ENCODE results near the gene DPP10. TPM values are rescaled to one million over a fixed set of nuclear protein-coding genes. Genes with fewer than 3 reads are reported as not detected.

Gene DPP10
- total RNA-seq, 2 experiments from 2014 or later = not detected

- no peak for DNase-seq
- no peaks in the 10 kb centered on the region for H3K4me1 Mint-ChIP-seq
- ATAC-seq (ENCODE audit: low read depth) = no peak
- no peaks in the 10 kb centered on the region for H3K9me3 Mint-ChIP-seq
- H3K4me3 Mint-ChIP-seq = no peak overlapping the region
- no peak overlapping the region for H3K27ac Mint-ChIP-seq
- H3K27me3 Mint-ChIP-seq = no peaks in the 10 kb centered on the region
- H3K36me3 Mint-ChIP-seq = no peaks in the 10 kb centered on the region
- POLR2A ChIA-PET = no interaction called here
Measured at GRCh38 chr2:114577657-114578056, 135.2 kb downstream of the DPP10 start.

GRCh38 chr2:114579542-114579941 lies 137.1 kb downstream of the DPP10 start:
- Mint-ChIP-seq H3K27me3 (no peaks in the 10 kb centered on the region), H3K4me1 (no peaks in the 10 kb centered on the region), H3K4me3 (no peak overlapping the region), H3K27ac (no peak overlapping the region), H3K9me3 (no peaks in the 10 kb centered on the region), H3K36me3 (no peaks in the 10 kb centered on the region)
- POLR2A ChIA-PET = no interaction called here
- ATAC-seq (ENCODE audit: low read depth) (no peak), DNase-seq (no peak)

- no peak for ATAC-seq (ENCODE audit: low read depth)
- Mint-ChIP-seq H3K4me3 (no peak overlapping the region), H3K36me3 (no peaks in the 10 kb centered on the region), H3K4me1 (no peaks in the 10 kb centered on the region), H3K27ac (no peak overlapping the region), H3K9me3 (no peaks in the 10 kb centered on the region), H3K27me3 (no peaks in the 10 kb centered on the region)
- no peak for DNase-seq
- POLR2A ChIA-PET = no interaction called here
Measured at GRCh38 chr2:114580691-114581090, 138.2 kb downstream of the DPP10 start.

- Mint-ChIP-seq H3K4me1 (no peaks in the 10 kb centered on the region), H3K9me3 (no peaks in the 10 kb centered on the region), H3K4me3 (no peak overlapping the region), H3K36me3 (no peaks in the 10 kb centered on the region), H3K27ac (no peak overlapping the region), H3K27me3 (no peaks in the 10 kb centered on the region)
- POLR2A ChIA-PET = no interaction called here
- DNase-seq (no peak), ATAC-seq (ENCODE audit: low read depth) (no peak)
Measured at GRCh38 chr2:114598329-114598728, 155.9 kb downstream of the DPP10 start.

- Mint-ChIP-seq H3K4me3 (no peak overlapping the region), H3K27ac (no peak overlapping the region), H3K9me3 (no peaks in the 10 kb centered on the region), H3K27me3 (no peaks in the 10 kb centered on the region), H3K36me3 (no peaks in the 10 kb centered on the region), H3K4me1 (no peaks in the 10 kb centered on the region)
- no peak for ATAC-seq (ENCODE audit: low read depth)
- DNase-seq = no peak
- POLR2A ChIA-PET = no interaction called here
Measured at GRCh38 chr2:114609203-114609602, 166.8 kb downstream of the DPP10 start.

GRCh38 chr2:114609801-114610200 lies 167.4 kb downstream of the DPP10 start:
- Mint-ChIP-seq H3K36me3 (no peaks in the 10 kb centered on the region), H3K27ac (no peak overlapping the region), H3K9me3 (no peaks in the 10 kb centered on the region), H3K4me3 (no peak overlapping the region), H3K27me3 (no peaks in the 10 kb centered on the region), H3K4me1 (no peaks in the 10 kb centered on the region)
- ATAC-seq (ENCODE audit: low read depth) (no peak), DNase-seq (no peak)
- POLR2A ChIA-PET = no interaction called here

GRCh38 chr2:114610677-114611076 lies 168.2 kb downstream of the DPP10 start:
- H3K27me3 Mint-ChIP-seq = no peaks in the 10 kb centered on the region
- ATAC-seq (ENCODE audit: low read depth) (no peak), DNase-seq (no peak)
- H3K27ac Mint-ChIP-seq = no peak overlapping the region
- POLR2A ChIA-PET = no interaction called here
- no peak overlapping the region for H3K4me3 Mint-ChIP-seq
- no peaks in the 10 kb centered on the region for H3K36me3 Mint-ChIP-seq
- no peaks in the 10 kb centered on the region for H3K4me1 Mint-ChIP-seq
- H3K9me3 Mint-ChIP-seq = no peaks in the 10 kb centered on the region

GRCh38 chr2:114614592-114614991 lies 172.2 kb downstream of the DPP10 start:
- H3K27ac Mint-ChIP-seq = no peak overlapping the region
- ATAC-seq (ENCODE audit: low read depth) (no peak), DNase-seq (no peak)
- POLR2A ChIA-PET = no interaction called here
- H3K27me3 Mint-ChIP-seq = no peaks in the 10 kb centered on the region
- H3K4me1 Mint-ChIP-seq = no peaks in the 10 kb centered on the region
- H3K4me3 Mint-ChIP-seq = no peak overlapping the region
- no peaks in the 10 kb centered on the region for H3K36me3 Mint-ChIP-seq
- no peaks in the 10 kb centered on the region for H3K9me3 Mint-ChIP-seq

- DNase-seq = no peak
- no peaks in the 10 kb centered on the region for H3K9me3 Mint-ChIP-seq
Measured at GRCh38 chr2:114628481-114628880, 186.0 kb downstream of the DPP10 start.

GRCh38 chr2:114631146-114631545 lies 188.7 kb downstream of the DPP10 start:
- no peaks in the 10 kb centered on the region for H3K27me3 Mint-ChIP-seq
- DNase-seq = no peak
- ATAC-seq (ENCODE audit: low read depth) = no peak
- no peaks in the 10 kb centered on the region for H3K36me3 Mint-ChIP-seq
- H3K27ac Mint-ChIP-seq = no peak overlapping the region
- POLR2A ChIA-PET = no interaction called here
- H3K9me3 Mint-ChIP-seq = no peaks in the 10 kb centered on the region
- no peaks in the 10 kb centered on the region for H3K4me1 Mint-ChIP-seq
- H3K4me3 Mint-ChIP-seq = no peak overlapping the region

More at GRCh38 chr2:114628481-114628880, 186.0 kb downstream of the DPP10 start:
- no peaks in the 10 kb centered on the region for H3K4me1 Mint-ChIP-seq
- POLR2A ChIA-PET = no interaction called here
- no peak for ATAC-seq (ENCODE audit: low read depth)
- H3K4me3 Mint-ChIP-seq = no peak overlapping the region
- no peaks in the 10 kb centered on the region for H3K27me3 Mint-ChIP-seq
- H3K36me3 Mint-ChIP-seq = no peaks in the 10 kb centered on the region
- no peak overlapping the region for H3K27ac Mint-ChIP-seq

- no peak for DNase-seq
- no peaks in the 10 kb centered on the region for H3K27me3 Mint-ChIP-seq
- no peak for ATAC-seq (ENCODE audit: low read depth)
- POLR2A ChIA-PET = no interaction called here
- H3K27ac Mint-ChIP-seq = no peak overlapping the region
- H3K4me1 Mint-ChIP-seq = no peaks in the 10 kb centered on the region
- no peak overlapping the region for H3K4me3 Mint-ChIP-seq
- H3K9me3 Mint-ChIP-seq = no peaks in the 10 kb centered on the region
- H3K36me3 Mint-ChIP-seq = no peaks in the 10 kb centered on the region
Measured at GRCh38 chr2:114642166-114642770, 199.8 kb downstream of the DPP10 start.

- DNase-seq (no peak), ATAC-seq (ENCODE audit: low read depth) (no peak)
- POLR2A ChIA-PET = no interaction called here
- Mint-ChIP-seq H3K36me3 (no peaks in the 10 kb centered on the region), H3K27me3 (no peaks in the 10 kb centered on the region), H3K4me3 (no peak overlapping the region), H3K9me3 (no peaks in the 10 kb centered on the region), H3K27ac (no peak overlapping the region), H3K4me1 (no peaks in the 10 kb centered on the region)
Measured at GRCh38 chr2:114642988-114643553, 200.6 kb downstream of the DPP10 start.

GRCh38 chr2:114651933-114652332 lies 209.5 kb downstream of the DPP10 start:
- Mint-ChIP-seq H3K27me3 (no peaks in the 10 kb centered on the region), H3K27ac (no peak overlapping the region), H3K4me1 (no peaks in the 10 kb centered on the region), H3K4me3 (no peak overlapping the region), H3K36me3 (no peaks in the 10 kb centered on the region), H3K9me3 (no peaks in the 10 kb centered on the region)
- POLR2A ChIA-PET = no interaction called here
- DNase-seq (no peak), ATAC-seq (ENCODE audit: low read depth) (no peak)

- no peak overlapping the region for H3K4me3 Mint-ChIP-seq
- peaks cover 9% of the 10 kb centered on the region for H3K27me3 Mint-ChIP-seq
- H3K27ac Mint-ChIP-seq = no peak overlapping the region
- H3K36me3 Mint-ChIP-seq = no peaks in the 10 kb centered on the region
- no peaks in the 10 kb centered on the region for H3K4me1 Mint-ChIP-seq
- no peaks in the 10 kb centered on the region for H3K9me3 Mint-ChIP-seq
- POLR2A ChIA-PET = no interaction called here
- ATAC-seq (ENCODE audit: low read depth) = no peak
- DNase-seq = no peak
Measured at GRCh38 chr2:114659880-114660279, 217.4 kb downstream of the DPP10 start.

Data from activated naive CD8-positive, alpha-beta T cell treated with anti-CD3 and anti-CD28 coated beads, Interleukin-2, amount 10 ng/mL, durations not matched to agents 7 days and 5 days (primary cell).